Mucosa of stomach (tissue), 1 donor: ENCODE results near the gene SORCS2.
A peak's percentile ranks its signal among the peaks of the same experiment; 100 is the strongest.

Experiments
- H3K27me3 ChIP-seq: one replicate; pipeline ENCODE4 v1.7.0; 2013; ENCODE audit warnings: mild to moderate bottlenecking, low read length; ENCODE audit not compliant: control insufficient read depth, insufficient read depth
- H3K36me3 ChIP-seq: one replicate; pipeline ENCODE4 v1.7.0; 2013; ENCODE audit warnings: low read length; ENCODE audit not compliant: control insufficient read depth, insufficient read depth
- H3K4me1 ChIP-seq: one replicate; pipeline ENCODE4 v1.7.0; 2013; ENCODE audit warnings: mild to moderate bottlenecking, low read length; ENCODE audit not compliant: control insufficient read depth, insufficient read depth
- H3K4me3 ChIP-seq: one replicate; pipeline ENCODE4 v1.7.0; 2013; ENCODE audit warnings: low read length
- H3K9ac ChIP-seq: one replicate; pipeline ENCODE4 v1.7.0; 2013; ENCODE audit warnings: mild to moderate bottlenecking, low read length, moderate library complexity
- H3K9me3 ChIP-seq: one replicate; pipeline ENCODE4 v1.7.0; 2013; ENCODE audit warnings: mild to moderate bottlenecking, low read length, moderate library complexity; ENCODE audit not compliant: control insufficient read depth
- donor health status: Pancreatic carcinoma.

SORCS2 gene

DNA sequence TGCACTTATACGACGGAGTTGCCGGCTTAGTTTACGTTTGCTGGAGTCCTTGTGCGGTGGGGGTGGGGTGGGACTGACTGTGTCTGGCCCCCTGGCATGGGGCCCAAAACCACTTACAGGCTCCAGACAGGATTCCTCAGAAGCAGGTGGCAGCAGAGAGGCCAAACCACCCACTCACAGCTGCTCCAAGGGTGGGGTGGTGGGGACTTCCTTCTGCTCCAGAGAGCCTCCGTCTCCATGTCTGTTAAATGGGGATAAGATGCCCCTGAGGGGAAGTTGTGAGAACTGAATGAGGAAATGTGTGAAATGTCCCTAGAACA, 205.7 kb downstream of the SORCS2 start:
- peaks cover 30% of the 10 kb centered on the region for H3K4me1 ChIP-seq
- no peaks in the 10 kb centered on the region for H3K27me3 ChIP-seq
- H3K4me3 ChIP-seq = no peak overlapping the region
- no peaks in the 10 kb centered on the region for H3K9me3 ChIP-seq
- no peak overlapping the region for H3K9ac ChIP-seq
- no peaks in the 10 kb centered on the region for H3K36me3 ChIP-seq

DNA sequence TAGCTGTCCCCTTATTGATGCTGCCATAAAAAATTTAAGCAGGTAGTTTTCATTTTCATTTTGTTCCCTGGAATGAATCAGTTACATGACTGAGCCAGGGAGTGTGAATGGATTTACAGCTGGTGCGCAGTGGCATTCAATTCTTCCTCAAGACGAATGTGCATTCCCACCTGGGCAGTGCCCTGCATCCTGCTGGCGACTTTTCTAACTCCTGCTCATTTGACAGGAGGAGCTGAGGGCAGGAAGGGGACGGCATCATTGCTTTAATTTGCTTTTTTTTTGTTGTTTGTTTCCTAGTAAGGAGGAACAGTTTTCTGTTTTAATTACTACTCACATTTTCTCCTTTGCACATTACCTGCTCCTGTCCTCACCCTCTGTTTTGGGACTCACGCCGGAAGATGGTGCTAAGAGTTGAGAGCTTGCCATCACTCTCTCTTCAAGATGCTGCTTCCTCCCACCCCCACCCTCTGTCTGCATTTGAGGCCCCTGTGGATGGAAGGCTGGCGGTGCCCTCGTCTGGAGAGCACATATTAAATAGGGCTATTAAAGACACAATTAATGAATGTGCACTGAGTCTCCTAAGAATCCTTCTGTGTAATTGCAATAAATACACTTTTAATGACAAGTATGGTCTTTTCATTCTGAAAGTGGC, 206.6 kb downstream of the SORCS2 start:
- H3K27me3 ChIP-seq = no peaks in the 10 kb centered on the region
- H3K36me3 ChIP-seq = no peaks in the 10 kb centered on the region
- no peak overlapping the region for H3K4me3 ChIP-seq
- H3K4me1 ChIP-seq = peaks cover 34% of the 10 kb centered on the region
- H3K9ac ChIP-seq = no peak overlapping the region
- H3K9me3 ChIP-seq = no peaks in the 10 kb centered on the region

DNA sequence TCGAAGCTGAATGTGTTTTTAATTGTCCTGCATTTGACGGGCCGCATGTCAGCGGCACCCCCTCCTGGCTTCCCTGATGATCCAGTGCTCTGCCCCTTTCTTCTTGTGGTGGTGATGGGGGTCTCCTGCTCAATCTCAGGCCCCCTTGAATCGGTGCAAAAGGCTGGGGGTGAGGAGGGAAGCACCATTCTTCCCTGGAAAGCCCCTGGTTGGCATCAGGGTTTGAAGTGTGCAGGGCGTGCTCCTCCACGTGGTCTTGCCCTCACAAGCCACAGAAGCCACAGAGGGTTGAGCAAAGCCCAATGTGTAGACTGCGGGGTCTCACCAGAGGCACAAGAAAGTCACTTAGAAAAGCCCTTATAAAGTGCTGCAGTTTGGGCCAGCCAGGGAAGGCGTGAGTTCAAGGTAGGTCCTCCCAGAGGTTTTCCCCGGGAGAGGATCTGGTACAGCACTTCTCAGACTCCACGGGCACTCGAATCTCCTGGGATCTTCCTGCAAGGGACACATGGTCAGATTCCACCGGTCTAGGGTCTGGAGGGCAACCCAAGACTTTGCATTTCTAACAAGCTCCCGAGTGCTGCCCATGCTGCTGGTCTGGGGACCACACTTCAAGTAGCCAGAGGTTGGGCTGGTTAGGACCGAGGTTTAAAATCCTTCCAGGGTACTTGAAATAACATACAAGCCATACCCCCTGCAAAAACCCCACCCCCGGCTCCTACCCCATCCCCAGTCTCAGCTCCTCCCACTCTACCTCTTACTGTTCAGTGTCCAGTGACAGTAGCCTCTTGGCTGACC, 207.3 kb downstream of the SORCS2 start:
- no peaks in the 10 kb centered on the region for H3K9me3 ChIP-seq
- H3K4me1 ChIP-seq = peaks cover 30% of the 10 kb centered on the region
- H3K36me3 ChIP-seq = no peaks in the 10 kb centered on the region
- no peak overlapping the region for H3K4me3 ChIP-seq
- no peaks in the 10 kb centered on the region for H3K27me3 ChIP-seq
- H3K9ac ChIP-seq = no peak overlapping the region

DNA sequence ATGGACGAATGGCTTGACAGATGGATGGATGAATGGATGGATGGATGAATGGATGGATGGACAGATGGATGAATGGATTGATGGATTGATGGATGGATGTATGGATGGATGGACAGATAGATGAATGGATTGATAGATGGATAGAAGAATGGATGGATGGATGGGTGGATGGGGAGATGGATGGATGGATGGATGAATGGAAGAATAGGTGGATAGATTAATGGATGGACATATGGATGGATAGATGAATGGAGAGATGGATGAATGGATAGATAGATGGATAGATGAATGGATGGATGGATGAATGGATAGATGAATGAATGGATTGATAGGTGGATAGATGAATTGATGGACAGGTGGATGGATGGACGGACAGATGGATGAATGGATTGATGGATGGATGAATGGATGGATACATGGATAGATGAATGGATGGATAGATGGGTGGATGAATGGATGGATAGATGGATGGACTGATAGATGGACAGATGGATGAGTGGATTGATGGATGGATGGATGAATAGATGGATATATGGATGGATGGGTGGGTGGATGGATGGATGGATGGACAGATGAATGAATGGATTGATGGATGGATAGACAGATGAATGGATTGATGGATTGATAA, 208.4 kb downstream of the SORCS2 start:
- Histone ChIP-seq H3K4me1 (peaks cover 25% of the 10 kb centered on the region), H3K9me3 (no peaks in the 10 kb centered on the region), H3K27me3 (no peaks in the 10 kb centered on the region), H3K4me3 (no peak overlapping the region), H3K36me3 (no peaks in the 10 kb centered on the region), H3K9ac (no peak overlapping the region)

DNA sequence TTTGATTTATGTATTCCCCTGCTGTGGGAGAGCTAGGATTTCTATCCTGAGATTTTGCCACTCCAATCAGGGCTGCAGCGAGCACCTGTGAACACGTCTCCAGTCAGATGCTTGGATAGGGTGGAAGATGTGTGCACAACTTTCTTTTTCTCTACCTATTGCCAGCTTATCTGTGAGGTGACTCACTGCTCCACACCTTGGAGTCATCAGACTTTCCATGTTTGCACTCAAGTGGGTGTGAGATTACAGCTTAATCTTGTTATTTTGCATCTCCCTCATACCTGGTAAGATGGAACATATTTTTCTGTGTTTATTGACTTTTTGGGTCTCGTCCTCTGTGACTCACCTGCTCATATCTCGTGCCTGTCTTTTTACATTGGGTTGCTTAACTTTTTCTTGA, 210.2 kb downstream of the SORCS2 start:
- Histone ChIP-seq H3K4me3 (no peak overlapping the region), H3K9ac (peak overlapping the region; percentile 61), H3K36me3 (no peaks in the 10 kb centered on the region), H3K4me1 (peaks cover 25% of the 10 kb centered on the region), H3K27me3 (no peaks in the 10 kb centered on the region), H3K9me3 (no peaks in the 10 kb centered on the region)

DNA sequence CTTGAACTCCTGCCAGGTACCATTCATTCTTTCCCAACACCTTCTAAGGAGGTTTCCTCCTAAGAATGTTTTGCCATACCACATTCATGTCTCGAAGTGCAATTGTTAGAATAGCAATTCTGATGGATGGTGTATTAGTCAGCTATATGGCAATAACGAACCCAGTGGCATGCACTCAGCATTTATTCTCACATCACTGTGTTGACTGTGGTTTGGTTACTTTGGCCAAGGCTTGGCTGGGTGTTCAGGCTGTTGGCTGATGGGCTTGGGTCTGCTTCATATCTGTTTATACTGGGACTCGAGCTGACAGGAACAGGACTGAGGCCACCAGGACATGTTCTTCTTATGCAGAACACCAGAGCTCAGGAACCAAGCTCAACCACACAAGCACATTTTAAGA, 210.7 kb downstream of the SORCS2 start:
- H3K9me3 ChIP-seq = no peaks in the 10 kb centered on the region
- peak overlapping the region; percentile 23 for H3K4me3 ChIP-seq
- no peaks in the 10 kb centered on the region for H3K27me3 ChIP-seq
- peak overlapping the region; percentile 61 for H3K9ac ChIP-seq
- no peaks in the 10 kb centered on the region for H3K36me3 ChIP-seq
- peaks cover 23% of the 10 kb centered on the region for H3K4me1 ChIP-seq

GRCh38 chr4:7408166-7408565, 215.8 kb downstream of the SORCS2 start:
- H3K9ac ChIP-seq = no peak overlapping the region
- H3K4me3 ChIP-seq = no peak overlapping the region
- no peaks in the 10 kb centered on the region for H3K27me3 ChIP-seq
- H3K4me1 ChIP-seq = peaks cover 4% of the 10 kb centered on the region
- H3K36me3 ChIP-seq = no peaks in the 10 kb centered on the region
- H3K9me3 ChIP-seq = no peaks in the 10 kb centered on the region

- no peaks in the 10 kb centered on the region for H3K36me3 ChIP-seq
- H3K9ac ChIP-seq = no peak overlapping the region
- no peaks in the 10 kb centered on the region for H3K4me1 ChIP-seq
- no peaks in the 10 kb centered on the region for H3K27me3 ChIP-seq
- no peaks in the 10 kb centered on the region for H3K9me3 ChIP-seq
- no peak overlapping the region for H3K4me3 ChIP-seq
Observed at GRCh38 chr4:7410446-7410845, 218.1 kb downstream of the SORCS2 start.

- Histone ChIP-seq H3K27me3 (no peaks in the 10 kb centered on the region), H3K36me3 (no peaks in the 10 kb centered on the region), H3K9me3 (no peaks in the 10 kb centered on the region), H3K9ac (no peak overlapping the region), H3K4me3 (no peak overlapping the region), H3K4me1 (no peaks in the 10 kb centered on the region)
Observed at GRCh38 chr4:7411491-7411890, 219.2 kb downstream of the SORCS2 start.

DNA sequence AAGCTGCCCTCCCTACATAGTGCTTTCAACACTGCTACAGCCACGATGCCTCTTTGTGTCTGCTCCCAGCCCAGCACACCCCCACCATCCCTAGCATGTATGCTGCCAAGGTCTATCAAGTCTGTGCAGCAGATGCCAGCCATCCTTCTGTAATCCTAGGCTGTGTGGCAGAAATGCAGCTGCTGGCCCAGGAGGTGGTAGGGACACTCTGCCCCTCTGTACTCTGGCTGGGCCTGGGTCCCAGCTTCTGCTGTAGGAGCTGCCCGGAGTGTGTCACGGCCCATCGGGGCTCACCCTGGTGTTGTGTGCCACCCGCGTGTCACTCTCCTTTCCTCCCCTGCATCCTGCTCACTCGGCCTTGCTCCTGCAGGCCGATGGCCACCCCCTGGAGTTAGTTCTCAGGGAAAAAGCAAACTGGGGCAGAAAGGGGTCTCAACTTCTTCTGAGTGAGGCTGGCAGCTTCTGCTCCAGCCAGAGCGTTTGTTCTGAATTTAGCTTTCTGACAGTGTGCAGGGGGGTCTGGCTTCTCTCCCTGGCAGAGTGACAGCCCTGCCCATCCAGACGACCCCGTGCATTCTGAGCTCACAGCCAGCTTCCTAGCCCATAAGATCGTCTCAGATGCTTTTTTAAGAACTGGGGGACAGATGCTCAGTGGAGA, 219.7 kb downstream of the SORCS2 start:
- H3K9me3 ChIP-seq = no peaks in the 10 kb centered on the region
- H3K4me1 ChIP-seq = no peaks in the 10 kb centered on the region
- no peaks in the 10 kb centered on the region for H3K36me3 ChIP-seq
- no peaks in the 10 kb centered on the region for H3K27me3 ChIP-seq
- no peak overlapping the region for H3K9ac ChIP-seq
- H3K4me3 ChIP-seq = no peak overlapping the region

GRCh38 chr4:7412554-7412912, 220.2 kb downstream of the SORCS2 start:
- no peaks in the 10 kb centered on the region for H3K36me3 ChIP-seq
- H3K27me3 ChIP-seq = no peaks in the 10 kb centered on the region
- H3K4me3 ChIP-seq = no peak overlapping the region
- H3K4me1 ChIP-seq = no peaks in the 10 kb centered on the region
- no peak overlapping the region for H3K9ac ChIP-seq
- no peaks in the 10 kb centered on the region for H3K9me3 ChIP-seq

GRCh38 chr4:7414046-7414445, 221.7 kb downstream of the SORCS2 start:
- Histone ChIP-seq H3K9ac (no peak overlapping the region), H3K4me3 (no peak overlapping the region), H3K36me3 (no peaks in the 10 kb centered on the region), H3K4me1 (no peaks in the 10 kb centered on the region), H3K9me3 (no peaks in the 10 kb centered on the region), H3K27me3 (no peaks in the 10 kb centered on the region)
